Left lobe of liver (tissue), 2 donors: ENCODE results near the gene CENPP. TPM values are rescaled to one million over a fixed set of nuclear protein-coding genes. Genes with fewer than 3 reads are reported as not detected.

Source experiments
- ATAC-seq: fragments of 200-7000 bp; cut with Tn5 transposase; one replicate; pipeline ENCODE4 v1.9.1; 2020; ENCODE audit warnings: mild to moderate bottlenecking, moderate library complexity
- DNase-seq: peaks from one replicate; pipeline ENCODE4 v3.0.0-alpha.2; 2020; ENCODE audit warnings: low spot score
- total RNA-seq: library from RNA; stranded (reverse); gene quantifications from one replicate; pipeline ENCODE4 v1.2.1, GENCODE V29; 2021
- donor health status: DM: no; HTN: no; CAD: no; lungs with moderate emphysema.
- donor health status: DM: no; HTN: yes; CAD: no.

The CENPP gene
- total RNA-seq, 1 donor from 2014 or later: 1.2 TPM

GRCh38 chr9:92631452-92632343 is 305.9 kb downstream of the CENPP start:
- no peak for DNase-seq
- no peak for ATAC-seq

GRCh38 chr9:92632641-92633040 is 306.9 kb downstream of the CENPP start:
- no peak for ATAC-seq
- DNase-seq: peak; percentile 32

DNA sequence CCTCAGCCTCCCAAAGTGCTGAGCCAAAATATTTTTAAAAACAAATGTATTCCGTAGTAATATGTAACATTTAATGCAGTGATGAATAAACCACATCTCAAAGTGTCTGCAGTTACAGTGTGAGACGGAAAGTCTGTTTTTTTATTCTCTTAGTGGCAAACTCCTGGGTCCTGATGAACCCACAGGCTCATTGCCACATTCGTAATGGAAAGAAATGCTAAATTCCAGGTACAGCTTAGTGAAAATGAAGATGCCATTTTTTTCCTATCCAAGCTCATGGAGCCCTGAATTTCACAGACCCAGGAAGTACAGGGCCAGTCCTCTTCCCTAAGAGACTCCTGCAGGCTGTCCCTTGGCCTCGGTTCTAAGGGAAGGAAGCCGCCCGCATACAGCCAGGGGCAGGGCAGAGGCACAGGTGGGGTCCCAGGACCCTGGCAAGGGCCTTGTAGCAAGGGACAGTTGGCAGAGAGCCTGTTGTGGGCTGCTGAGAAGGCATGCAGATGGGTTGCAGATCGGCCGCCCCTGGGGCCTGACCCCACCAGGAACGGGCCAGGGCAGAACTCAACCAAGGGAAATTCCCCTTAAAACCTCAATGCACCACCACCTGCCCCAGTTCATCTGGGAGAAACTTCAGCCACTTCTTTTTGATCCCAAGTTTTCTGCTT is 308.0 kb downstream of the CENPP start:
- DNase-seq: peak; percentile 42
- ATAC-seq: no peak

- peak; percentile 76 for DNase-seq
- peak; percentile 96 for ATAC-seq
These were observed 309.2 kb downstream of the CENPP start for GRCh38 chr9:92634712-92635605.

DNA sequence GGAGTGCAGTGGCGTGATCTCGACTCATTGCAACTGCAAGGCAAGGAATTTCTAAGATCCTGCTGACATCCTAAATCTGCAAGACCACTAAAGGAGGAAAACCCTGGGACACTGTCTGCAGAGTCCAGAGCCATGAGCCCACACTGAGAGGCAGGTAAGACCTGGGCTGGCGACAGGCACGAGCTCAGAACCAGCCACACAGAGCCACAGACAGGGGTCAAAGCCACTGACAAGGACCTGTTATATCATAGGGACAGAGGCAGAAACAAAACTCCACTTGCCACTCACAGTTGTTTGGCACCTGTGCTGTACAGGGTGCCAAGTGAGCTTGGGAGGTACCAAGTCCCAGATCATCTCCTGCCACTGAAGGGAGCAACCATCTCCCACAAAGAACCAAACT is 310.0 kb downstream of the CENPP start:
- ATAC-seq (no peak), DNase-seq (peak; percentile 26)

DNA sequence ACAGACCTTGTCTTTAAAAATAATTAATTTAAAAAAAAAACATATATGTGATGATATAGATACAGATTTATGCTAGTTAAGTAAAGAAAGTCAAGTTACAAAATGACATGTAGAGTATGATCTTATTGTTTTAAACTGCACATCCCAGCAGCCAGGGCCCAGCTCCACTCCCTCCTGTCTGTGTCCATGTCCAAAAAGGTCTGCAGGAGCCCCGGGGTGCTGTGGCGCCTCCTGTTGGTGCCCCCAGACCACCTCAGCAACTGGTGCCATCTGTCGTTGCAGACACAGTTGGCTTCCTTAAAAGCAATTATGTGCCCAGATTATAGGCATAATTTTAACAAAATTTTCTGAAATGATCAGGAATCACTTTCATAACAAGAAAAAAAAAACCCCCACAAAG is 310.9 kb downstream of the CENPP start:
- no peak for ATAC-seq
- DNase-seq: no peak

DNA sequence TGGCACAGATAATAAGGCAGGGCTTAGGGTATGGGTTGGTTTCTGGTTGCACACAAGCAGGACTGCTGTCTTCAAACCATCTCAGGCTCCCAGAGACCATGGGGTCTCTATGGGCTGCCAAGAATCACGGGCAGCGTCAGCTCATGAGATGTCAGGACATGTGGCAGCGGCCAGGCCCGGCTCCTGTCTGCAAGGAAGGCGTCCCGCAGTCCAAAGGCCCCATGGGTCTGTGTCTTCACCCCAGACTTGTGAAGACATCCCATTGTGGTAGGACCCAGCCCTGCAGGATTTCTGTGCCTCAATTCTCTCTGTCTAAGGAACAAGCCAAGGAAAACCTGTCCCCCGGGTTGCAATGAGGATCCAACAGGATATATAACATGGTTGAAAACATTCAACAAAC is 311.6 kb downstream of the CENPP start:
- DNase-seq (no peak), ATAC-seq (no peak)

DNA sequence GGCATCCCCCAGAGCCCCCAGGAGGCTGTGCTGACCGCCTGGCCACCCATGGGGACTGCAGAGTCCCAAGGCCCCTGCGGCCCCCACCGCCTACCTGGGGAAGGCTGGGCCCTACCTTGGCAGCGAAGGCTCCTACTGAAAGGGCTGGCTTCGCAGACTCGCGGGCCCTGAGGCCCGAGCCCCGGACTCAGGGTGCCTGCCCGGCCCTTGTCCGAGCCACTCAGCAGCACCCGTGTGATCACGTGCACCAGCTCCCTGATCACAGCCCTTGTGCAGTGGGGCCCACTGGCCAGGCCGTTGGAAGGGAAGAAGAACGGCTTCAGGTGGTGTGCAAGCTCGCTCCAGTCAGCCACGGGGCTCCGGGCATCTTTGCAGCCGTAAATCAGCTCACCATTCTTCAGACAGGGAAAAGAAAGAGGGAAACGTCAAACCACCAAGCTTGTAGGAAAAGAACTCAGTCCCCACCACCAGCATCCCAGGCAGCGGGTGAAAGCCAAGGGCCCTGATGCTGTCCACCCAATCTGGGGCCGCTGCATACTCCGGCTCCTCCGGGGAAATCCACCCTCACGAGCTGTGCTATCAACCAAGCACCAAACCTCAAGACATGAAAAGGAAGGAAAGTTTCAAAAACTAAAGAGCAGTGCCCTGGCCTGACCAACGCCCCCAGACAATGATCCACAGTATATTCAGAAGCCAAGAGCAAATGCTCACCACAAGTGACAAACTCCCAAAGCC is 312.3 kb downstream of the CENPP start:
- ATAC-seq (no peak), DNase-seq (no peak)

GRCh38 chr9:92638621-92639101 is 312.9 kb downstream of the CENPP start:
- no peak for ATAC-seq
- DNase-seq: no peak

GRCh38 chr9:92639124-92639523 is 313.4 kb downstream of the CENPP start:
- DNase-seq (no peak), ATAC-seq (no peak)

- ATAC-seq (no peak), DNase-seq (no peak)
These were observed 314.1 kb downstream of the CENPP start for GRCh38 chr9:92639791-92640271.

DNA sequence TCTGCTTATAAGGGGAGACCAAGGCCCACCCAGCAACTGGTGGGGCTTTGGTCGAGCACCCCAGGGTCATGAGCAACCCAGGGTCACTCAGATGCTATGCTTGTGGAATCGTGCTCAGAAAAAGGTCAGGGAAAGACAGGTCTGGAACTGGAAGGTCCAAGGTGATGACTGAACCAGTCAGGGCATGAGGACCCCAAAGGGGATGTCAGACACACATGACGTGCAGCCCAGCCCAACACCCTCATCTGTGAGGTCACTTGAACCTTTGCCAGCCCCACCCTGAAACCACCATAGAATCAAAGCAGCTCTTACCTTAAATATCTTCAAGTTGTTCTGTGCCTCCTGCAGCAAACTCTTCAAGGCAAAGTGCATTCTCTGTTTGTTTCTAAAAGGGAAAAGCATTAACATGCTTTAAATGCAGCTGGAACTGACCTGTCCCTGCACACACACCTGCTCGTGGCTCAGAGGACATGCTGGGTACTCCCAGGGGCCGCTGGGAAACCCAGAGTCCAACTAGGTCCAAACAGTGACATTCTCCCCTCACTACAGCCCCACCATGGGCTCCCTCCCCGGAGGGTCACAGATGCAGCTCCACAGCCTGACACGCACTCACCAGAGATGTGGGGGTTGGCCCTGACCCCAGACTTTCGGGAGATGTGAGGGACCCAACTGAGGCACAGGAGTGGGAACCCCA is 314.8 kb downstream of the CENPP start:
- DNase-seq (no peak), ATAC-seq (no peak)

DNA sequence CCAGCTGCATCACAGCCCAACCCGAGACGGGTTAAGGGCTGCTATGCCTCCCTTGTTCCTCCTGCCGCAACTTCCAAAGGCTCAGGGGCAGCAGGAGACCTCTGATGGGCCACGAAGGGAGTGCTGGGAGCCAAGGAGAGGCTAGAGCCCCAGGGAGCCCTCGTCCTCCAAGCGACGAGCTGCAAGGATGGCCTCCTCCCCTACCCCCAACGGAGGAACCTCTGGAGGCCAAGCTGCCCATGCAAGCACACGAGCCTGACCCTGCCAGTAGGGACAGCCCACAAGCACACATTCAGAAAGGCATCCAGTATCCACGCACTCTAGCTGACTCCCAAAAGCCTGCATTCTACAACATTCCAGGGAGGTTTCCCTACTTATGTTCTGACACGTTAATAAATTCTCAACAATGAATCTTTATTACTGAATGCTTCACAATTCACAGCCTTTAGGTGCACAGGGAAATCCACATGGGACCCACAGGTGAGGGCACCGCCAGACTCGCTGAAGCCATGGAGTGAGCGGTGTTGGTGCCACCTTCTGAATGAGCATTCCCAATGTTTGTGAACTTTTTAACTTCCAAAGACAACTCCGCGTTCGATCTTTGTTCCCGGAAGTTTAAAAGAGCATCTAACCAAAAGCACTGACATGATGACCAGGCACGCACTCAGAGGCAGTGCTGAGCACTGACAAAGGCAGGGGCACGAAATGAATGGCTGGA is 315.5 kb downstream of the CENPP start:
- DNase-seq (no peak), ATAC-seq (no peak)

- DNase-seq: no peak
These were observed 316.3 kb downstream of the CENPP start for GRCh38 chr9:92642041-92642451.

GRCh38 chr9:92642564-92642963 is 316.8 kb downstream of the CENPP start:
- ATAC-seq (no peak), DNase-seq (no peak)

More at GRCh38 chr9:92642041-92642451, 316.3 kb downstream of the CENPP start:
- no peak for ATAC-seq

- DNase-seq: no peak
- no peak for ATAC-seq
These were observed 318.5 kb downstream of the CENPP start for GRCh38 chr9:92644278-92644677.

DNA sequence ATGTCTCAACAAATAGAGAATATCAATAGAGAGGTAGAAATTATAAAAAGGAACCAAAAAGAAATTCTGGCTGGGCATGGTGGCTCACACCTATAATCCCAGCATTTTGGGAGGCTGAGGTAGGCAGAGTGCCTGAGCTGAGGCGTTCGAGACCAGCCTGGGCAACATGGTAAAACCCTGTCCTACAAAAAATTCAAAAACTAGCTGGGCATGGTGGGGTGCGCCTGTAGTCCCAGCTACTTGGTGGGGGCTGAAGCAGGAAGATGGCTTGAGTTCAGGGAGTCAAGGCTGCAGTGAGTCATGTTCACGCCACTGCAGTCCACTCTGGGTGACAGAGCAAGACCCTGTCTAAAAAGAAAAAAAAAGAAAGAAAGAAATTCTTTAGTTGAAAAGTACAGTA is 319.3 kb downstream of the CENPP start:
- no peak for DNase-seq
- no peak for ATAC-seq

DNA sequence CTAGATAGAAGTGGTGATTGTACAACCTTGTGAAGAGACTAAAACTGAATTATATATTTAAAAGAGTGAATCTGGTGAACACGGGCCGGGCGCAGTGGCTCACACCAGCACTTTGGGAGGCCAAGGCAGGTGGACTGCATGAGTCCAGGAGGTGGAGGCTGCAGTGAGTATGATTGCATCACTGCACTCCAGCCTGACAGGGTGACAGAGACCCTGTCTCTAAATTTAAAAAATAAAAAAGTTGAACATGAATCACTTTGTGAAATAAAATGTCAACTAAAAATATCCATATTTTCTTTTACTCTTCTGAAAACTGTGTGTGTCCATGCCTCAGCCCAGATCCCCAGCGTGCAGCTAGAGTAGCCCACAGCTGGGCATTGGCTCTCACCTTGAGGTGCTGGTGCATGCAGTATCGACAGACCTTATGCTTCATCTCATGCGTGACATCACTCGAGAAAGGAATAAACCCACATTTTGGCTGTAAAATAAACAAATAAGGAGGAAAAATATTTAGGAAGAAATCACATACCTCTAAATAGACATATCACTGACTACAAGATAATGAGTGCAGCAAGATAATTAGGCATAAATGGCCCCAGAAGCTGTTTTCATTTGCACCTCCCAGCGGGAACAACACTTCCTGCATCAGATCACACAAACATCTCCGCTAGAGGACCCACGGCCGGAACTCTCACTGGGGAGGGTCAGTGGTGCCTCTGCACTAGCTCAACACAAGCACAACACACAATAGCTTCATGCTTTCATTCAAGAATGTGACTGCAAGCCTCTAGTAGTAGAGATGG is 322.1 kb downstream of the CENPP start:
- no peak for ATAC-seq
- peak; percentile 33 for DNase-seq
